ENCODE results near the gene TMEM198.

TMEM198 gene

DNA sequence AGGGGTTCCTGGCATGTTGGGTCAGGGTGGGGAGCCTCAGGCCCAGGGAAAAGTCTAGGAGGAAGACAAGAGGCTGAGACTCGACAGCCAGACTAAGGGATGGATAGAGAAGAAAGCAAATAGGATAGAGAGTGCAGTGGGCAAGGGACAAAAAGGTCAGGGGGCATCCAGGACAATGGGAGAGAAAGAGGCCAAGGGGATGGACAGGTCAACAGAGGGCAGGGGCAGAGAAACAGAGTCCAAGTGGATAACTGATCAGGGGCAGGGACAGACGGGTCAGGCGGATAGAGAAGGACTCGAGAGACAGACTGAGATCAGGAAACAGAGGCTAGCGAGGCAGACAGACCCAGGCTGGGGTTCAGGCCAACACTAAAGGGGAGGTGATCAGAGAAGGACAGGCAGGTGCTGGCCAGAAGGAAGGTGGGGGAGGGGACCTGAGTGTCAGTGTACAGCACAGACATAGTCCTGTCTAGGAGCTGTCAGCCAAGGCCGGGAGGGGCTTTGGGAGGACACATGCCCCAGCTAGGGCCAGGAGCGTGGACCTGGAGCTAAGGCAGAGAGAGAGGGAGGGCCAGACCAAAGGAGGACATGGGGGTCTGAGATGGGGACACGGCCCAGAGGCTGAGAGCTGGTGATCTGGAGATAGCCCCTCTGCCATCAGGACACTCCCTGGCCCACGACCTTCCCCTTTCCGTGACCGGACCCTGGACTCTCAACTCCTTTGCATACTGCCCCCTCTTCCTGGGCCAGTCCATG, 17.3 kb upstream of the TMEM198 start:
- DNase-seq, result no peak

DNA sequence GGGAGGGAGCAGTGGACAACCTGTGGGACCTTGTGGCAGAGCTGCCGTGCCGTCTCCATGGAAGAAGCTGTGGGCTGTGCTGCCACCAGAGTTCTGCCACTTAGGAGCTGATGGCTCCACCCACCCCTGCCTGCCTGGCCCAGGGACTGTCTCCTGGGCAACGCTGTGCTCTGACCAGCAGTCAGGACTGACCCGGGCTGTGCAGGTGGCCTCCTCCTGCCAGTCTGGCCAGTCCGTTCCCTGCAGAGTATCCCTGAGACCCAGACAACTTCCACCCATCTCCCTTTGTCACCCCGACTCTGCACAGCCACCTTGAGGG, 16.8 kb upstream of the TMEM198 start:
- no peak for DNase-seq

DNA sequence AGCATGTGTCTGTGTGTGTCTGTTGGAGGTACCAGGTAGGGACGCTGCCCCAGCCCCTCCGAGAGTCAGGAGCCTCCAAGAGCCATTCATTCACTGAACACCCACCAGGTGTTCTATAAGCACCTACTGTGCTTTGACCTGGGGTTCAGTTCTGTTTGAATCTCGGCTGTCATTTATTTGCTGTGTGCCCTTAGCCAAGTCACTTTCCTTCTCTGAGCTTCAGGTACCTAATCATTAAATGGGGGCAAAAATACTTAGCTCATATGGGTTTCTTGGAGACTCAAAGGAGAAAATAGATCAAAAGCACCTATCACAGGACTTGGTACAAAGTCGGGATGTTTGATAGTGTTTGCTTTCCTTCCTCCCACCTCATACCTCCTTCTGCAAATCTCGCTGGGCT, 16.4 kb upstream of the TMEM198 start:
- DNase-seq, result no peak

DNA sequence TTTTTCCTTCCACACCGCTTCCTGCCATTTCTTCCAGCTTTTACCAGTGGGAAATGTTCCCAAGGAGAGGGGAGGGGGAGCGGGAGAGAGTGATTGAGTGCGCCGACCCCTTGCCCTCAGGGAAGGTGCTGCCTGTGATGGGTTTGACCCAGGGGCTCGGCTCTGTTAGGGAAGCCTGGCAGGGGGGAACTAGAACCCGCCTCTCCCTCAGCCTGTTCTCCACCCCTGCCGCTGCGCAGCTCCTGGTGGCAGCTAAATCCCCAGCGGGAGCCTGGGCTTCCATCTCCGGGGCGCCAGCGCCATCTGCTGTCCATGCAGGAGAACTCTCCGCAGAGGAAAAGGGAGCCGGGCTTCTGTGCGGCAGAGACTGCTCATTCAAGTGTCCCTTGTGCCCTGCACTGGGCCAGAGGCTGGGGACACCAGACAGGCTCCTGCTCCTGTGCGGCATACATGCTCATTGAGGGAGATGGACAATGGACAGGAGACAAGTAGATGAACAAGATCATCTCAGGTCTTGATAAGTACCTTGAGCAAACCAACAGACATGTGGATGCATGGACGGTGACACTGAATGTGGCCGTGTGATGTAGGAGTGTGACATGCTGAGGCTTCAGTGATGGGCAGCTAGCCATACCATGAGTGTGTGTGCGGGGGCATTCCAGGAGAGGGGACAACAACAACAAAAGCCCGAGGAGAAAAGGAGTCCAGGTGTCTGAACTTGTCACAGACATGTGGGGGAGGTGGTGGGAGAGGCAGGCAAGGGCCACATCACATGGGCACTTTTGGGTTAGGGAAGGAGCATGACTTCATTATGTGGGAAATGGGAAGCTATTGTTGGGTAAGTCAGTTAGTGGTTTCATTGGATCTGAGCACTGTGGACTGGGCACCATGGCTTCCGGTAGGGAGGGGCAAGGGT, 13.5 kb upstream of the TMEM198 start:
- DNase-seq, result peak; percentile 22

DNA sequence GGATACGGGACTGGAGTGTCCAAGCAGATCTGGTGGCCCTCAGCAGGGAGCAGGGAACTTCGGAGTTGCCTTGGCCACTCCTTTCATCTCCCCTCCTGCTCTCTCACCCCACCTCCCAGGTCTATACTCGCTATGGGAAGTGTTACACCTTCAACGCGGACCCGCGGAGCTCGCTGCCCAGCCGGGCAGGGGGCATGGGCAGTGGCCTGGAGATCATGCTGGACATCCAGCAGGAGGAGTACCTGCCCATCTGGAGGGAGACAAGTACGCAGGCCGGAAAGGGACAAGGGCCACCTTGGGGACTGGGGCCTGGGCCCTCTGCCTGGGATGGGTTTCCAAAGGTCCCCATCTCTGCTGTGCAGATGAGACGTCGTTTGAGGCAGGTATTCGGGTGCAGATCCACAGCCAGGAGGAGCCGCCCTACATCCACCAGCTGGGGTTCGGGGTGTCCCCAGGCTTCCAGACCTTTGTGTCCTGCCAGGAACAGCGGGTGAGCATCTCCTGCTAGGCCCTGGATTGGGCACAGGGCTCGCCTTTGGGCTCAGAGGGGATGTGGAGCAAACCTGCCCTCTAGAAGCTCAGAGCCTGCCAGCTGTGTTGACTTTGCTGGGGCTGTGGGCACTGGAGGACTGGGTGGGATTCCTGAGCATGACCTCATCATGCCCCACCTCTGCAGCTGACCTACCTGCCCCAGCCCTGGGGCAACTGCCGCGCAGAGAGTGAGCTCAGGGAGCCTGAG, 12.0 kb upstream of the TMEM198 start:
- no peak for DNase-seq

DNA sequence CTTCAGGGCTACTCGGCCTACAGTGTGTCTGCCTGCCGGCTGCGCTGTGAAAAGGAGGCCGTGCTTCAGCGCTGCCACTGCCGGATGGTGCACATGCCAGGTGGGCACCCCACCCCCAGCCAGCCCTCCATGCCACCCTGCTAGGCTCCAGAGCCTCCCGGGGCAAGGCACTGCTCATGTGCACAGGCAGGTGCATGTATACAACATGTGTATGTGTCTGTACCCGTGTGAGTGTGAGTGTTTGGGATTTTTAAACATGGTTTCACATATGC, 11.5 kb upstream of the TMEM198 start:
- no peak for DNase-seq

DNA sequence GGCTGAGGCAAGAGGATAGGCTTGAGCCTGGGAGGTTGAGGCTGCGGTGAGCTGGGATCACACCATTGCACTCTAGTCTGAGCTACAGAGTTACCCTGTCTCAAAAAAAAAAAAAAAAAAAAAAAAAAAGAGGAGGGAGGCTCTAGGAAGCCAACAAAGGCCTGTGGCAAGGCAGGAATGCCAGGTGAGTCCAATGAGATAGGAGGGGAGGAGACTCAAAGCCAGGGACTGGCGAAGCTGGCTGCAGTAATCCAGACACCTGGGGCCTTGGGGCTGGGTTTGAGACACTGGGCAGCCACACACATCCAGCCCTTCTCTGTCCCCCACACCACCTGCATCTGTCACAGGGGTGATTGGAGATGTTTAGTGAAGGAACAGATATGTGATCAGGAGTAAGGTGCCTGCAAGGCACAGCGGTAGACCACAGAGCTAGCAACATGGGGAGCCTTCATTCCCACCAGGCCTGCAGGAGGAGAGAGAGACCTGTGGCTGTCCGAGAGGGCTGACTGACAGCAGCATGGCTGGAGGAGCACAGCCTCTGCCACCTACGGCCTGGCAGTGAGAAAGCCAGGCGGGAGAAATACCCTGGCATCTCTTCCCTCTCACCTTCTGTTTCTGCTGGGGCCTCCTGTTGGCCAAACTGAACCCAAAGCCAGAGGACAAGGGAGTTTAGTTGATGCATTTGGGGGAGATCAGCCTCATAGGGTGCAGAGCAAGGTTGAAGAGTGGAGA, 9.7 kb upstream of the TMEM198 start:
- DNase-seq, result no peak

DNA sequence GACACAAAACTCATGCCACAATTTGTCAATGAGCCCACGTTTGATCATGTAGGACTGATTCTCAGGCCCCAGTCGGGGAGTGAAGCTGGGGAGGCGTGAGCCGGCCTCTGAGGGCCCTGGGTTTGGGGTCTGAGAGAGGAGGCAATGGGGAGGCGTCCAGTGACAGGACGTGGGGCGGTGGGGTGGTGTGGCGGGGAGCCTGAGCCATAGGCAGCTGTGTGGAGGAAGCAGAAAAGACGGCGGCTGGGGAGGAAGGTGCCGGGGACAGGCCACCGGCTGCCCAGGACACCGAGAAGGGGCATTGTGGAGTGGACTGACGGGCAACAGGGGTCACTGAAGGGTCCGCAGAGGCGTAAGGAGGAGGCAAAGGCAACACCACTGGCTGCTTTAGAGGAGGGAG, 7.4 kb upstream of the TMEM198 start:
- no peak for DNase-seq

DNA sequence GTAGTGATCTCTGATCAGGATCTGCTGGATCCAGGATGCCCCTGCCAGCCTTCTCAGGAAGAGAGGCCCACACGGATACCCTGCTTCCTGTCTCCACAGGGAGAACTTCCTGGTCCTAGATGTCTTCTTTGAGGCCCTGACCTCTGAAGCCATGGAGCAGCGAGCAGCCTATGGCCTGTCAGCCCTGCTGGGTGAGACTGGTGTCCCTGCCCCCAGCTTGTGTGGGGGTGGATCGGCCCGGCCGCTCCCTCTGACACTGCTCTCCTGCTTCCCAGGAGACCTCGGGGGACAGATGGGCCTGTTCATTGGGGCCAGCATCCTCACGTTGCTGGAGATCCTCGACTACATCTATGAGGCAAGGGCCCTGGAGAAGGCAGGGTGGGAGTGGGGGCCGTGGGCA, 6.9 kb upstream of the TMEM198 start:
- no peak for DNase-seq

DNA sequence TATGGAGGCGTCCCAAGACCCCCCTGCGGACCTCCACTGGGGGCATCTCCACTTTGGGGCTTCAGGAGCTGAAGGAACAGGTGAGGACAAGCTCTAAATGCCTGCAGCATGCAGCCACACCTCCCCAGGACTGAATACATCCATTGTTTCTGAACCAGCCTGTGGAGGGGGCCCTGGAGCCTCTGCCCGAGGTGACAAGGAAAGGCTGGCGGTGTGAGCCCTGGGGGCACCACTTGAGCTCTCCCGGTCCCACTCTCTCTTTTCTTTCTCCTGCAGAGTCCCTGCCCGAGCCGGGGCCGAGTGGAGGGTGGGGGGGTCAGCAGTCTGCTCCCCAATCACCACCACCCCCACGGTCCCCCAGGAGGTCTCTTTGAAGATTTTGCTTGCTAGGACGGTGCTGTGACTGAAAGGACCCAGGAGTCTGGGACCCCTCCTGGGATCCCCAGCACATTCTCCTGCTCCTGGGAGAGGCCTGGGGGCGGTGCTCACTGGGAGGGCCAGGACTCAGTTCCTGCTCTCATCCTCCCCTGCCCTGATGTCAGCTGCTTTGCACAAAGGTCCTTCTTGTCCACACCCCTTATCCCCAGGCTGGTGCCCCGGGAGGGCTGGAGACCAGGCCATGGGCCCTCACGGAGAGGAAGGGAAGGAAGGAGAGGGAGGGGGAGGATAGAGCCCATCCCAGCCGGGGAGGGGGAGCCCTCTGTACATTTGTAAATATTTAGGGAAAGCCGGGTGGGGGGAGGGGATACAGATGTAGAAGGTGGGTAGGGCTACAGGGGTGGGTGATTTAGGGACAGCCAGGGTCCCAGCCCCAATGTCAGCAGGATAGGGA, 6.0 kb upstream of the TMEM198 start:
- no peak for DNase-seq

DNA sequence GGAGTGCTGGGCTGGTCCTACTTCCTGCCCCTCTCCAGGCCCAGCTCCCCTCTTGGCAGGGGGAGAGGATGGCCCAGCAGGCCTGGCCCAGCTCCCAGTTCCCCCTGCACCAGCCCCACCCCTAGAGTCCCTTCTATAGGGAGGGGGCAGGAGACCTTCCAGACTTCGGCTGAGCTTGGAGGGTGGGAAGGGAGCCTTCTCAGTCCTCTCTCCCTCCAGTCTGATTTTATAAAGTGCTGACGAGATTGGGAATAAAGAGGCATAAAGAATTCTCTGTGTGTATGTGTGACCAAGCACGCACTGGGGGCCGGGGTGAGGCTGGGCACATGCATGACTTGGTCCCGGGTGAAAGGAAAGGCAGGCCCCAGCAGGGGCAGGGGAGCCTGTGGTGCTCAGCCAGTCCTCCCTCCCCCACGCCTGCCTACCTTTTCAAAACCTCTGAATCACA, 5.3 kb upstream of the TMEM198 start:
- DNase-seq, result no peak

DNA sequence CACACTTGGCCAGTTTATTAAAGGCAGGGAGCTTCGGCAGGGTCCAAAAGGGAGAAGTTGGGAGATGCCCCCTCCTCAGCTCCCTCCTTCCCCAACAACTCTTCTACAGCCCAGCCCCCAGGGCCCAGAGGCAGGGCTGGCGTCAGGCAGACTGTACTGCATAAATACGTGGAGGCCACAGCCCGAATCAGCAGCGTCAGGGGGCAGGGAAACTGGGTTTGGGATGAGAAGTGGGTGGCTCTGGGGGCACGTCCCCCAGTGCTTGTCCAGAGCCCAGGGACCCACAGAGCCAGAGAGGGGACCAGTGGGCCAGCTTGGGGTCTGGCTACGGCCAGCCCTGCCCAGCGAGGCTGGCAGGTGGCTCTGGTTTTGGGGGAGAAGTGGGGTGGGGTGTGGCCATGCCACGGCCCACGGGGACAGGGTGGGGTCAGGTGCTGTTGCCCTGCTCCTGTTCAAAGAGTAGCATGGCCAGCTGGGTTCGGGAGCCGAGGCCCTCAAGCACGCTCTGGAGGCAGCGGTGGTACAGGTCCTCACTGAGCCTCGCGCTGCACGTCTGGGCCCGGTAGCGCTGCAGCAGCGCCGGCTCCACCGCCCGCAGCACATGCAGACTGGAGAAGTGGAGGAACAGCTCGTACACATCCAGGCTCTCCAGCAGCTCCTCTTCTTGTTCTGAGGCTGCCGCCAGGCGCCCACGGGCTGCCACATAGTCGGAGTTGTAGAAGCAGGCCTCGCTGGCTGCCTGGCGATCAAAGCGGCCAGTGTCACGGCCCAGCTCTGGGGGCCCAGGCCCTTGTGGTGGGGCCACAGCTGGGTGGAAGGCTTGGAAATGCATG, 4.7 kb upstream of the TMEM198 start:
- no peak for DNase-seq

DNA sequence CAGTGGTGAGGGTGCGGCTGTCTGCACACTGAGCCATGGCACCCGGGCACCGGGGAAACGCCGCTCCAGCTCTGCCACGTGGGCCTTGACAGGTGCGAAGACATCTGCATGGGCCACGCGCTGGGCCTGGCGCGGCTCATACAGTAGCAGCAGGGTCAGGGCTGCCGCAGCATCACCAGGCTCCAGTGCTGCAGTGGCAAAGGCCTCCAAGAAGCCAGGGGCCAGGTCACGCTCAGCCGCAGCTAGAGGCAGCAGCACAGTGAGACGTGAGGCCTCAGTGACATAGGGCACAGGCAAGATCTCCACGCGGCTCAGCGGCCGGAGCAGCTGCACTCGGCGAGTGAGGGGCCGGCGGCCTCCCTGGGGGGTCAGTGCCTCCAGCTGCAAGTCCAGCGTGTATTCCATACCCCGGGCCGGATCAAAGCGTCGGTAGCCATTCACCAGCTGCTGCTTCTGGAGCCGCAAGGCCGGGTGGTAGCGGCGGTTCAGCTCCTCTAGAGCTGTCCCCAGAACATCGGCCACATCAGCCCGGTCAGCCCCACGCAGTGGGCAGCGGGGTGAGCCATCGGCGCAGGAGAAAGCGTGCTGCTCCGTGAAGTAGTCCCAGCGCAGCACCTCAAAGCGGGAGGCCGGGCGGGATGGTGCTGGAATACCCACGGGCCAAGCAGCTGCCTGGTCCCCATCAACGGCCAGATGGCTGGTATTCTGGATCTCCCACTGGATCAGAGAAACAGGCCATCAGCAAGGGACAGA, 3.7 kb upstream of the TMEM198 start:
- DNase-seq, result no peak

DNA sequence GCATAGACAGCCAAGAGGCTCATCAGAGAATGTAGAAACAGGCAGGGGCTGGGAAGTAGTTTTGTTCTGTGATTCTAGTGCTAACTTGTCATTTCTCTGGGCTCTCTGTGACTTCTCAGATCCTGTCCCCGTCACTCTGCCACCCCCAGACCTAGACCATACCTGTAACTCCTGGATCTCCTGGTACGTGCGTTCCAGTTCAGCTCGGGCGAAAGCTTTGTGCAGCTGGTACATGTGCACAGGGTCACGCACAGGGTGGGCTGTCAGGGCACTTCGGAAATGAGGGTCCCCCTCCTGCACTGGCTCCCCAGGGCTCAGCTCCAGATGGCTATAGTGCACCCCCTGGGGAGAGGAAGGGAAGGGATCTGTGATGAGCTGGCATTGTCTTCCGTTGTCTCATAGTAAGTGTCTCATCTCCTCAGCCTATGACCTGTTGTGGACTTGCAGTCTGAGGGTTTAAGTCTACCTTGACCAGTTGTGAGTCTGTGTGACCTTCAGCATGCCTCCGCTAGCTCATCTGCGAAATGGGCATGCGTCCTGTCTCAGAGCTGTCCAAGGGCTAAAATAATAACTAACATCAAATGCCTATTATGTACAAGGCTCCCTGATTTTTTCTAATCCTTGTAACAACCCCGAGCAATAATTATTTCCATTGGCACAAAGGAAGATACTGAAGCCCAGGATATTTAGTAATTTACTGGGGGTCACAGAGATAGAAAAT, 2.9 kb upstream of the TMEM198 start:
- DNase-seq, result no peak

DNA sequence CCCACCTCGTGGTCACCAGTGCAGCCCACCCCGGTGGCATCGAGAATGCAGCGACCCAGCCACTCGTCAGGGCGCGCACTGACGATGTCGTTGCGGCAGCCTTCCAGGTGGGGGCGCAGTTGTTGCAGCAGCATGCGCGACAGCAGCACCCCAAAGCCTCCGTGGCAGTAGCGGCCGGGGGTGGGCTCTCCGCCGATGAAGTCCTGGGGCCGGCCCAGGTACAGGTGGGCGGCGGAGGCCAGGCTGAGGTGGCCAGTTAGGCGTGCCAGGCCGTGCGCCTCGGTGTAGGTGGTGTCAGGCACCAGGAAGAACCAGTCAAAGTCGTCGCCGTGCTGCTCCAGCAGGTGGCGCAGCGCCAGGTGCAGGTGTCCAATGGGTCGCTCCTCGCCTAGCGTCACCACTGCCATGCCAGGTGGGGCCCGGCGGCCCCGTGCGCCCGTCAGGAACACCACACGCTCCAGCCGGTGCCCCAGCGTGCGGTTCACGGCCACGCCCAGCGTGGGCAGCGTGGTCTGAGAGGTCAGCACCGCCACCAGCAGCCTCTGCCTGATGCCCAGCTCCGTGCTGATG, 2.1 kb upstream of the TMEM198 start:
- peak; percentile 65 for DNase-seq

DNA sequence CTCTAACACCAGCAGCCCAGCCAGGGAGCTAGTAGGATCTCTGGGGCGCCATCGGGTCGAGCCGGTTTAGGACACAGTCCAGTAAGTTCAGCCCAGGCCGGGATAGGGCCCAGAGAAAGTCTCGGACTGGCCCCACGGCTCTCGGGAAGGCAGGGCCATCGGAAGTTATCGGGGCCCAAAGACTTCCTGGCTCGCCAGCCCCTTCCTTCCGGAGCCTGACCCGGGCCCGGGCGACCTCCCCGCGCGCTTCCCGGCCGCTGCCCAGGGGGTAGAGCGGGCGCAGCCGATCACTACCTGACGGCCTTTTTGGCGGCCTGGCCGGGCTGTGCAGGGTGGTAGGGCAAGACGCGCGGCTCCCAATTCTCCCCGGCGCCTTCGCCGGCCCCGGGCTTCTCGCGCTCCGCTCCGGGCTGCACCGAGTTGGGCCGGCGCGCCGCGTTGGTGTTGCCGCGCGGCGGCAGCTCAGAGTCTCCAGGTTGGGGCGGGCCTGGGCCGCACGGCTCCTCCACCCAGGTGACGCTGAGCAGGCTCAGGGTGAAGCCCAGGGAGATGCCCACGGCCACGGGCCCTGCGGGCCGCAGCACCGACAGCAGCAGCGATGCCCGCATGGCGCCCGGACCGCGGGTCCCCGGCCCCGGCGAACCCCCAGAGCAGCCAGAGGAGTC, 765 bp upstream of the TMEM198 start:
- no peak for DNase-seq

DNA sequence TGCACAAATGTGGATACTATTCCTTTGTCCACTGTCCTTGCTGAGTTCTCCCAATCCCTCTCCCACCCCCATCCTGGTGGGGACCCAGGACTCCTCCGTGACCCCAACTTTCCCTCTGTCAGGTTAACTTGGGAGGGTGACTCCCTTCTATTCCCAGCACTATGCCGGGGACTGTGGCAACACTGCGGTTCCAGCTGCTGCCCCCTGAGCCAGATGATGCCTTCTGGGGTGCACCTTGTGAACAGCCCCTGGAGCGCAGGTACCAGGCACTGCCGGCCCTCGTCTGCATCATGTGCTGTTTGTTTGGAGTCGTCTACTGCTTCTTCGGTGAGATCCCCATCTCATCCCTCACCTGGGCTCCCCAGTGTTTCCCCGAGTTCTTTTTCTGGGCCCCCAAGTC, 739 bp downstream of the TMEM198 start:
- no peak for DNase-seq

DNA sequence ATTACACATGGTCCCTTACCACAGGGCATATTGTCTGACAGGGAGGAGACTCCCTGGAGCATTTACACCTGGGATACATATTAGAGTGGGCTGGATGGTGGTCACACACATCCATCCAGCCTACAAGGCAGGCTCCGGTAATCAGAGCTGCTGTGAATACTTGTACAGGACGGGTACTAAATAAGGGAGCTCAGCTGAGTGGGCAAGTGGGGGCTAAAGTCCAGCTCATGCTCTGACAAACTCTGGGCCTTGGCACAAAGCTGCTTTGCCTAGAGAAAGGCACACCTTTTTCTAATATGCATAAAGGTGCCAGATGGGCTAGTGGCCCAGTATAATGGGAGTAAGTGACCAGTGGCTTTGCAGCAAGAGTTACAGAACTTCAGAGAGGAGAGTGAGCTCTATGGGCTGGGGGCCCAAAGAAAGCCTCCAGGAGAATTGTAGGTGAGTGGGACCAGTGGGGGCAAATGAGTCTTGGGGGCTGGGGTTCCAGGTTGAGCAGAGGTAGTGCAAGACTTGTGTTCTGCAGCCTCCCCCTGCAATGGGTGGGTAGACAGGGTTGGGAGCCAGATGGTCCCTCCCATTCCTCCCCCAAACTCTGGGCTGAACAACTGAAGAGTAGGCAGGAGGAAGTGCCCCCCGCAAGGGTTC, 1.6 kb downstream of the TMEM198 start:
- DNase-seq, result no peak
